WTC11 (cell line): ENCODE measurements around the gene RRAD. TPM values are rescaled to one million over a fixed set of nuclear protein-coding genes. Genes with fewer than 3 reads are reported as not detected.

Experiments used
- ATAC-seq: fragments of 200-7000 bp; cut with Tn5 transposase; 2 replicates; pipeline ENCODE4 v1.10.0; 2021; ENCODE audit warnings: mild to moderate bottlenecking, moderate library complexity
- CTCF ChIA-PET: fragments of 300-600 bp; sonication (Branson Sonifier 250); formaldehyde crosslinking; loops from one replicate; lab custom pipeline; 2021; ENCODE audit warnings: antibody characterized with exemption; lab: Charles Lee
- POLR2A ChIA-PET: fragments of 350-600 bp; sonication (Branson Sonifier 250); formaldehyde crosslinking; loops from one replicate; lab custom pipeline; 2021; ENCODE audit warnings: antibody characterized with exemption; lab: Charles Lee
- DNase-seq: peaks from one replicate; pipeline ENCODE4 v3.0.0; 2021; ENCODE audit warnings: low spot score
- H3K27ac Mint-ChIP-seq: 2 replicates; pipeline ENCODE4 v1.8.0; 2021; ENCODE audit warnings: mixed read lengths
- H3K27me3 Mint-ChIP-seq: 2 replicates; pipeline ENCODE4 v1.8.0; 2021; ENCODE audit warnings: low read depth, mild to moderate bottlenecking, moderate library complexity, mixed read lengths
- H3K36me3 Mint-ChIP-seq: 2 replicates; pipeline ENCODE4 v1.8.0; 2021; ENCODE audit warnings: mixed read lengths
- H3K4me1 Mint-ChIP-seq: 2 replicates; pipeline ENCODE4 v1.8.0; 2022; ENCODE audit warnings: mixed read lengths
- H3K4me3 Mint-ChIP-seq: 2 replicates; pipeline ENCODE4 v1.8.0; 2021; ENCODE audit warnings: mild to moderate bottlenecking, moderate library complexity, mixed read lengths
- H3K9me3 Mint-ChIP-seq: 2 replicates; pipeline ENCODE4 v1.8.0; 2021; ENCODE audit warnings: mixed read lengths
- ARID4B ChIP-seq: sonication (generic); formaldehyde crosslinking; IDR thresholded peaks from 2 replicates; pipeline ENCODE4 v1.8.0; 2023; ENCODE audit warnings: missing genetic modification reagents, mild to moderate bottlenecking, borderline replicate concordance
- ATF2 ChIP-seq: sonication (generic); formaldehyde crosslinking; IDR thresholded peaks from 2 replicates; pipeline ENCODE4 v1.8.1; 2022; ENCODE audit warnings: low read depth, missing genetic modification reagents, borderline replicate concordance
- ATF3 ChIP-seq: sonication (generic); formaldehyde crosslinking; conservative IDR thresholded peaks from 2 replicates; pipeline ENCODE4 v1.8.1; 2022; ENCODE audit warnings: mild to moderate bottlenecking, missing genetic modification reagents
- CBFB ChIP-seq: sonication (generic); formaldehyde crosslinking; IDR thresholded peaks from 2 replicates; pipeline ENCODE4 v1.8.1; 2022; ENCODE audit warnings: mild to moderate bottlenecking, low read depth, missing genetic modification reagents
- CREB1 ChIP-seq: sonication (generic); formaldehyde crosslinking; IDR thresholded peaks from 2 replicates; pipeline ENCODE4 v1.8.0; 2023; ENCODE audit warnings: mild to moderate bottlenecking, missing genetic modification reagents
- E2F1 ChIP-seq: sonication (generic); formaldehyde crosslinking; IDR thresholded peaks from 2 replicates; pipeline ENCODE4 v1.8.0; 2022; ENCODE audit warnings: mild to moderate bottlenecking, missing genetic modification reagents
- E2F4 ChIP-seq: sonication (generic); formaldehyde crosslinking; IDR thresholded peaks from 2 replicates; pipeline ENCODE4 v1.8.1; 2022; ENCODE audit warnings: low read depth, mild to moderate bottlenecking, moderate library complexity, missing genetic modification reagents, borderline replicate concordance
- ELF4 ChIP-seq: sonication (generic); formaldehyde crosslinking; IDR thresholded peaks from 2 replicates; pipeline ENCODE4 v1.8.1; 2022; ENCODE audit warnings: low read depth, mild to moderate bottlenecking, moderate library complexity, missing genetic modification reagents
- ETV6 ChIP-seq: sonication (generic); formaldehyde crosslinking; IDR thresholded peaks from 2 replicates; pipeline ENCODE4 v1.8.1; 2022; ENCODE audit warnings: mild to moderate bottlenecking, missing genetic modification reagents
- FOXP1 ChIP-seq: sonication (generic); formaldehyde crosslinking; IDR thresholded peaks from 2 replicates; pipeline ENCODE4 v1.8.0; 2022; ENCODE audit warnings: missing genetic modification reagents, mild to moderate bottlenecking, moderate library complexity, borderline replicate concordance
- IRF1 ChIP-seq: sonication (generic); formaldehyde crosslinking; IDR thresholded peaks from 2 replicates; pipeline ENCODE4 v1.8.0; 2023; ENCODE audit warnings: missing genetic modification reagents
- JAZF1 ChIP-seq: fragments of 250-450 bp; sonication (Bioruptor Pico); IDR thresholded peaks from 2 replicates; pipeline ENCODE4 v1.9.0; 2021; ENCODE audit warnings: moderate library complexity, mild to moderate bottlenecking, inconsistent platforms
- NFE2L1 ChIP-seq: sonication (generic); formaldehyde crosslinking; IDR thresholded peaks from 2 replicates; pipeline ENCODE4 v1.8.1; 2023; ENCODE audit warnings: missing genetic modification reagents
- RORB ChIP-seq: fragments of 250-450 bp; sonication (Bioruptor Pico); IDR thresholded peaks from 2 replicates; pipeline ENCODE4 v1.9.0; 2021; ENCODE audit warnings: mild to moderate bottlenecking
- SMAD4 ChIP-seq: sonication (generic); formaldehyde crosslinking; IDR thresholded peaks from 2 replicates; pipeline ENCODE4 v1.8.0; 2022; ENCODE audit warnings: mild to moderate bottlenecking, missing genetic modification reagents
- TEAD4 ChIP-seq: sonication (generic); formaldehyde crosslinking; IDR thresholded peaks from 2 replicates; pipeline ENCODE4 v1.8.0; 2022; ENCODE audit warnings: mild to moderate bottlenecking, missing genetic modification reagents
- USF1 ChIP-seq: sonication (generic); formaldehyde crosslinking; IDR thresholded peaks from 2 replicates; pipeline ENCODE4 v1.8.0; 2022; ENCODE audit warnings: mild to moderate bottlenecking, missing genetic modification reagents
- ZBTB21 ChIP-seq: sonication (generic); formaldehyde crosslinking; IDR thresholded peaks from 2 replicates; pipeline ENCODE4 v1.8.1; 2023; ENCODE audit warnings: mild to moderate bottlenecking, missing genetic modification reagents, borderline replicate concordance
- ZBTB43 ChIP-seq: sonication (generic); formaldehyde crosslinking; IDR thresholded peaks from 2 replicates; pipeline ENCODE4 v1.8.1; 2023; ENCODE audit warnings: mild to moderate bottlenecking, missing genetic modification reagents
- ZNF263 ChIP-seq: sonication (generic); formaldehyde crosslinking; IDR thresholded peaks from 2 replicates; pipeline ENCODE4 v1.8.1; 2022; ENCODE audit warnings: low read depth, mild to moderate bottlenecking, moderate library complexity, missing genetic modification reagents
- ZNF416 ChIP-seq: fragments of 250-450 bp; sonication (Bioruptor Pico); IDR thresholded peaks from 2 replicates; pipeline ENCODE4 v1.9.0; 2021; ENCODE audit warnings: mild to moderate bottlenecking, inconsistent platforms
- ZNF671 ChIP-seq: fragments of 250-450 bp; sonication (Bioruptor Pico); IDR thresholded peaks from 2 replicates; pipeline ENCODE4 v1.8.0; 2021; ENCODE audit warnings: mild to moderate bottlenecking
- total RNA-seq: library from RNA; stranded (reverse); gene quantifications from 3 replicates; pipeline ENCODE4 v1.2.3, GENCODE V29; 2021

Gene RRAD
- total RNA-seq, 1 experiment from 2014 or later = 0.52 TPM

GRCh38 chr16:66873685-66874055 lies 51.7 kb downstream of the RRAD start:
- Mint-ChIP-seq H3K27me3 (peaks cover 14% of the 10 kb centered on the region), H3K36me3 (no peaks in the 10 kb centered on the region), H3K4me1 (peaks cover 14% of the 10 kb centered on the region), H3K9me3 (no peaks in the 10 kb centered on the region), H3K27ac (no peak overlapping the region), H3K4me3 (no peak overlapping the region)
- TF ChIP-seq ZNF671 (no peak), ZNF263 (CRISPR knock-in tag) (peak; percentile 74)
- DNase-seq (no peak), ATAC-seq (no peak)
- ChIA-PET POLR2A (interaction anchor here (1.1 to 1.5 kb wide), 3 partner anchors 8 to 42 kb away, joined by 3 to 5 read pairs (median 4); partner anchors contain the start of gene NAE1), CTCF (interaction anchor here (0.8 to 3.7 kb wide), 33 partner anchors 8 to 467 kb away, joined by 3 to 74 read pairs (median 5); partner anchors contain the start of genes CA7, NAE1 and PDP2)

- Mint-ChIP-seq H3K4me3 (peak overlapping the region; percentile 73), H3K27ac (peak overlapping the region; percentile 89), H3K9me3 (no peaks in the 10 kb centered on the region), H3K4me1 (peaks cover 14% of the 10 kb centered on the region), H3K36me3 (no peaks in the 10 kb centered on the region), H3K27me3 (peaks cover 10% of the 10 kb centered on the region)
- DNase-seq (peak; percentile 90), ATAC-seq (peak; percentile 91)
- ChIA-PET CTCF (interaction anchor here (0.6 to 3.7 kb wide), 41 partner anchors 8 to 467 kb away, joined by 3 to 74 read pairs (median 4); partner anchors contain the start of genes CA7, DYNC1LI2, NAE1 and PDP2), POLR2A (interaction anchor here (1.1 to 1.5 kb wide), 3 partner anchors 8 to 42 kb away, joined by 3 to 5 read pairs (median 4); partner anchors contain the start of gene NAE1)
- no peak for TF ChIP-seq E2F4 (CRISPR knock-in tag)
- TF ChIP-seq FOXP1 (CRISPR knock-in tag) = peak; percentile 83; the same call in 1 of the 2 replicates
- TF ChIP-seq ARID4B (CRISPR knock-in tag) = peak; percentile 4; the same call in 1 of the 2 replicates
- TF ChIP-seq RORB (CRISPR knock-in tag) = no peak
- TF ChIP-seq E2F1 (CRISPR knock-in tag) = no peak
- no peak for TF ChIP-seq JAZF1 (CRISPR knock-in tag)
- TF ChIP-seq TEAD4 = no peak
- TF ChIP-seq ZBTB43 (CRISPR knock-in tag) = no peak
- TF ChIP-seq SMAD4 (CRISPR knock-in tag) = no peak
- no peak for TF ChIP-seq USF1 (CRISPR knock-in tag)
- no peak for TF ChIP-seq ATF3 (CRISPR knock-in tag)
- TF ChIP-seq ELF4 (CRISPR knock-in tag) = no peak
- TF ChIP-seq ZNF671 = no peak
- no peak for TF ChIP-seq IRF1 (CRISPR knock-in tag)
- no peak for TF ChIP-seq ZNF416 (CRISPR knock-in tag)
- no peak for TF ChIP-seq ZBTB21
- TF ChIP-seq ETV6 (CRISPR knock-in tag) = peak; percentile 31; the same call in 1 of the 2 replicates
- TF ChIP-seq NFE2L1 (CRISPR knock-in tag) = no peak; the same call in 1 of the 2 replicates
- no peak for TF ChIP-seq ATF2 (CRISPR knock-in tag)
- TF ChIP-seq CREB1 (CRISPR knock-in tag) = no peak
- no peak for TF ChIP-seq CBFB (CRISPR knock-in tag)
Measured at GRCh38 chr16:66872943-66873684, 52.2 kb downstream of the RRAD start.
